GM21447 (cell line): ENCODE measurements around the gene FARS2.

Source experiments
- ATAC-seq: cut with Tn5 transposase; IDR thresholded peaks from one replicate; pipeline ENCODE4 v1.9.1; 2021; ENCODE audit not compliant: unreplicated experiment

Gene FARS2

GRCh38 chr6:5365436-5366195, 104.3 kb downstream of the FARS2 start:
- ATAC-seq: no peak

GRCh38 chr6:5366941-5367340, 105.6 kb downstream of the FARS2 start:
- ATAC-seq: no peak

- no peak for ATAC-seq
Measured at GRCh38 chr6:5367510-5367909, 106.2 kb downstream of the FARS2 start.

- no peak for ATAC-seq
Measured at GRCh38 chr6:5373430-5373829, 112.1 kb downstream of the FARS2 start.

- no peak for ATAC-seq
Measured at GRCh38 chr6:5378331-5378730, 117.0 kb downstream of the FARS2 start.

GRCh38 chr6:5379647-5380242, 118.4 kb downstream of the FARS2 start:
- no peak for ATAC-seq

GRCh38 chr6:5383856-5384255, 122.5 kb downstream of the FARS2 start:
- ATAC-seq: no peak

GRCh38 chr6:5384276-5384675, 123.0 kb downstream of the FARS2 start:
- ATAC-seq: no peak

GRCh38 chr6:5388326-5388725, 127.0 kb downstream of the FARS2 start:
- ATAC-seq: no peak

GRCh38 chr6:5389086-5389745, 127.9 kb downstream of the FARS2 start:
- ATAC-seq: no peak

- ATAC-seq: no peak
Measured at GRCh38 chr6:5390177-5390576, 128.9 kb downstream of the FARS2 start.

- no peak for ATAC-seq
Measured at GRCh38 chr6:5394280-5394679, 133.0 kb downstream of the FARS2 start.

- no peak for ATAC-seq
Measured at GRCh38 chr6:5395719-5396118, 134.4 kb downstream of the FARS2 start.

- ATAC-seq: no peak
Measured at GRCh38 chr6:5398530-5398929, 137.2 kb downstream of the FARS2 start.

- no peak for ATAC-seq
Measured at GRCh38 chr6:5399391-5399790, 138.1 kb downstream of the FARS2 start.

- ATAC-seq: no peak
Measured at GRCh38 chr6:5401845-5402738, 140.8 kb downstream of the FARS2 start.

GRCh38 chr6:5403076-5403475, 141.8 kb downstream of the FARS2 start:
- ATAC-seq: no peak

GRCh38 chr6:5403609-5404008, 142.3 kb downstream of the FARS2 start:
- ATAC-seq: no peak

GRCh38 chr6:5405976-5406375, 144.7 kb downstream of the FARS2 start:
- no peak for ATAC-seq

- ATAC-seq: no peak
Measured at GRCh38 chr6:5411414-5411813, 150.1 kb downstream of the FARS2 start.

- no peak for ATAC-seq
Measured at GRCh38 chr6:5412017-5412416, 150.7 kb downstream of the FARS2 start.
